Glutamatergic neuron (in vitro differentiated cells): Measurements from ENCODE around the gene NXT2. TPM values are rescaled to one million over a fixed set of nuclear protein-coding genes. Genes with fewer than 3 reads are reported as not detected.
A peak's percentile ranks its signal among the peaks of the same experiment; 100 is the strongest.
"Not testable (repeated sequence)": the region's sequence is repeated elsewhere in the genome, so short reads cannot be mapped to it uniquely, and the experiment has no call there.

Experiments used
- DNase-seq: peaks from one replicate; pipeline ENCODE4 v3.0.0; 2022
- H3K27ac Mint-ChIP-seq: one replicate; pipeline ENCODE4 v1.8.0; 2020; ENCODE audit warnings: mild to moderate bottlenecking, mixed read lengths, inconsistent platforms; ENCODE audit not compliant: unreplicated experiment
- H3K27me3 Mint-ChIP-seq: one replicate; pipeline ENCODE4 v1.8.0; 2020; ENCODE audit warnings: mild to moderate bottlenecking, moderate library complexity, mixed read lengths, inconsistent platforms; ENCODE audit not compliant: unreplicated experiment
- H3K36me3 Mint-ChIP-seq: one replicate; pipeline ENCODE4 v1.8.0; 2020; ENCODE audit warnings: mild to moderate bottlenecking, mixed read lengths, inconsistent platforms; ENCODE audit not compliant: unreplicated experiment
- H3K4me1 Mint-ChIP-seq: one replicate; pipeline ENCODE4 v1.8.0; 2020; ENCODE audit warnings: mild to moderate bottlenecking, low read depth, mixed read lengths, inconsistent platforms; ENCODE audit not compliant: unreplicated experiment
- H3K4me3 Mint-ChIP-seq: one replicate; pipeline ENCODE4 v1.8.0; 2020; ENCODE audit warnings: mild to moderate bottlenecking, mixed read lengths, inconsistent platforms; ENCODE audit not compliant: unreplicated experiment
- H3K9me3 Mint-ChIP-seq: one replicate; pipeline ENCODE4 v1.8.0; 2020; ENCODE audit warnings: mild to moderate bottlenecking, moderate library complexity, mixed read lengths, inconsistent platforms; ENCODE audit not compliant: unreplicated experiment
- CTCF ChIP-seq: fragments of 200-600 bp; sonication (generic); IDR thresholded peaks from one replicate; pipeline ENCODE4 v1.5.0; 2021; ENCODE audit not compliant: partially characterized antibody, unreplicated experiment
- total RNA-seq: library from RNA; stranded (reverse); fragmentation: NEBNext Ultra II Directional; extraction: Animal tissue kit (Norgen Biotek cat#: 25700); gene quantifications from one replicate; pipeline ENCODE4 v1.2.1, GENCODE V29; 2021; ENCODE audit not compliant: unreplicated experiment

Gene NXT2
- total RNA-seq, 1 donor from 2014 or later, result 2.7 TPM

GRCh38 chrX:109534933-109535332 is 1.7 kb upstream of the NXT2 start:
- no peaks in the 10 kb centered on the region for H3K4me1 Mint-ChIP-seq
- no peak for DNase-seq
- H3K4me3 Mint-ChIP-seq, result no peak overlapping the region
- H3K36me3 Mint-ChIP-seq, result no peaks in the 10 kb centered on the region
- peaks cover 5% of the 10 kb centered on the region for H3K27me3 Mint-ChIP-seq
- H3K9me3 Mint-ChIP-seq, result peaks cover 11% of the 10 kb centered on the region
- no peak overlapping the region for H3K27ac Mint-ChIP-seq
- no peak for TF ChIP-seq CTCF

DNA sequence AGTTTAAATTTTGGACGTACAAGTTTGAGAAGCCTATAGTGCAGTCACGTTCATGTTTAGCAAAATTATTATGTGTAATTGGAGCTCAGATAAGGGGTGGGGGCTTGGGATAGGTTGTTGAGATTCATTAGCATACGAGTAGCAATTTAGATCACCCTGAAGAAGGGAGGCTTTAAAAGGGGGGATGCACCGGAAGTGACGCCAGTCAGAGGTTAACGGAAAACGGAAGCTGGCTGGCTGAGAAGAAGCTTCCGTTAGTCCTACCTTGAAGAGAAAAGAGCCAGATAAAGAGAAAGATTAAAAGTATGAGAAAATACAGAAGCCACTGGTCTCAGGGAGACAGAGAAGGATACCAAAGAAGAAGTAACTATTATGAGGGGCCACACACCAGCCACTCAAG is 1.1 kb upstream of the NXT2 start:
- Mint-ChIP-seq H3K27me3 (peaks cover 5% of the 10 kb centered on the region), H3K9me3 (peaks cover 11% of the 10 kb centered on the region), H3K4me1 (no peaks in the 10 kb centered on the region), H3K36me3 (no peaks in the 10 kb centered on the region), H3K27ac (no peak overlapping the region), H3K4me3 (peak overlapping the region; percentile 60)
- TF ChIP-seq CTCF, result no peak
- DNase-seq, result no peak

DNA sequence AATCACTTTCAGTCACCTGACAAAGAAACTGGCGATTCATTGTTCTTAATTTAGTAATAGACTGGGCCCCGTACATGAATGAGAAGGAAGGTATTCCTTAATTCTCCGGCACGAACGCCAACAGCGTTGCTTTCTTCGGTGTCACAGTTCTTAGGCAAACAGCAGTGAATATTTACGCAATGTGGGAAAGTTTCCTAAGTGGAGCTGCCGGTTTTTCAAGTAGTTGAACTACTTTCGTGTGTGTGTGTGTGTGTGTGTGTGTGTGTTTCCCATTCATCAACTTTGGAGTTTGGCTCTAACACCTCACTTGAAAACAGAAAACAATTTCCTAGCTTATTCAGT is 651 bp downstream of the NXT2 start:
- peaks cover 11% of the 10 kb centered on the region for H3K9me3 Mint-ChIP-seq
- H3K27me3 Mint-ChIP-seq, result peaks cover 5% of the 10 kb centered on the region
- H3K36me3 Mint-ChIP-seq, result no peaks in the 10 kb centered on the region
- peak overlapping the region; percentile 78 for H3K27ac Mint-ChIP-seq
- H3K4me1 Mint-ChIP-seq, result no peaks in the 10 kb centered on the region
- DNase-seq, result no peak
- no peak for TF ChIP-seq CTCF
- H3K4me3 Mint-ChIP-seq, result peak overlapping the region; percentile 86

DNA sequence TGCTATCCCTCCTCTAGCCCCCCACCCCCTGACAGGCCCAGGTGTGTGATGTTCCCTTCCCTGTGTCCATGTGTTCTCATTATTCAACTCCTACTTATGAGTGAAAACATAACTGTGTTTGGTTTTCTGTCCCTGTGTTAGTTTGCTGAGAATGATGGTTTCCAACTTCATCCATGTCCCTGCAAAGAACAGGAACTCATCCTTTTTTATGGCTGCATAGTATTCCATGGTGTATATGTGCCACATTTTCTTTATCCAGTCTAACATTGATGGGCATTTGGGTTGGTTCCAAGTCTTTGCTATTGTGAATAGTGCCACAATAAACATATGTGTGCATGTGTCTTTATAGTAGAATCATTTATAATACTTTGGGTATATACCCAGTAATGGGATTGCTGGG is 2.4 kb downstream of the NXT2 start:
- not testable (repeated sequence) for H3K4me3 Mint-ChIP-seq, H3K4me1 Mint-ChIP-seq
- peaks cover 11% of the 10 kb centered on the region for H3K9me3 Mint-ChIP-seq

GRCh38 chrX:109553862-109554261 is 17.2 kb downstream of the NXT2 start:
- no peak for TF ChIP-seq CTCF
- H3K4me1 Mint-ChIP-seq, result no peaks in the 10 kb centered on the region
- H3K4me3 Mint-ChIP-seq, result no peak overlapping the region

More for the DNA sequence above, 2.4 kb downstream of the NXT2 start:
- not testable (repeated sequence) for H3K36me3 Mint-ChIP-seq, DNase-seq, H3K27ac Mint-ChIP-seq, H3K27me3 Mint-ChIP-seq

GRCh38 chrX:109576083-109576482 is 39.4 kb downstream of the NXT2 start:
- not testable (repeated sequence) for H3K4me3 Mint-ChIP-seq, H3K9me3 Mint-ChIP-seq, DNase-seq, H3K4me1 Mint-ChIP-seq, H3K27ac Mint-ChIP-seq, H3K27me3 Mint-ChIP-seq, H3K36me3 Mint-ChIP-seq

More at GRCh38 chrX:109553862-109554261, 17.2 kb downstream of the NXT2 start:
- H3K27me3 Mint-ChIP-seq, result no peaks in the 10 kb centered on the region
- no peaks in the 10 kb centered on the region for H3K36me3 Mint-ChIP-seq
- H3K27ac Mint-ChIP-seq, result no peak overlapping the region
- H3K9me3 Mint-ChIP-seq, result no peaks in the 10 kb centered on the region
- no peak for DNase-seq
